Posterior vena cava (tissue), 2 donors: Measurements from ENCODE around the gene ELANE. TPM values are rescaled to one million over a fixed set of nuclear protein-coding genes. Genes with fewer than 3 reads are reported as not detected.
A peak's percentile ranks its signal among the peaks of the same experiment; 100 is the strongest.
"Not testable (repeated sequence)": the region's sequence is repeated elsewhere in the genome, so short reads cannot be mapped to it uniquely, and the experiment has no call there.

Experiments
- DNase-seq: peaks from one replicate; pipeline ENCODE4 v3.0.0-alpha.2; 2020; ENCODE audit warnings: low spot score
- intact Hi-C, 2 donors: fragments of 100-400 bp; cut with DNase I; formaldehyde crosslinking; loops; one replicate each; pipeline versions ENCODE4 v1.14.1 to v1.14.2; 2022 to 2023
- total RNA-seq, 2 donors: library from RNA; stranded (reverse); fragmentation: NEBNext Ultra II Directional; extraction: Animal tissue kit (Norgen Biotek cat#: 25700); gene quantifications; one replicate each; pipeline ENCODE4 v1.2.1, GENCODE V29; 2021
- donor health status: DM: yes; HTN: yes; CAD: no.
- donor health status: DM: yes; HTN: yes; CAD: no.

Gene ELANE
- total RNA-seq, 2 donors from 2014 or later = 0.33 to 2.2 TPM

DNA sequence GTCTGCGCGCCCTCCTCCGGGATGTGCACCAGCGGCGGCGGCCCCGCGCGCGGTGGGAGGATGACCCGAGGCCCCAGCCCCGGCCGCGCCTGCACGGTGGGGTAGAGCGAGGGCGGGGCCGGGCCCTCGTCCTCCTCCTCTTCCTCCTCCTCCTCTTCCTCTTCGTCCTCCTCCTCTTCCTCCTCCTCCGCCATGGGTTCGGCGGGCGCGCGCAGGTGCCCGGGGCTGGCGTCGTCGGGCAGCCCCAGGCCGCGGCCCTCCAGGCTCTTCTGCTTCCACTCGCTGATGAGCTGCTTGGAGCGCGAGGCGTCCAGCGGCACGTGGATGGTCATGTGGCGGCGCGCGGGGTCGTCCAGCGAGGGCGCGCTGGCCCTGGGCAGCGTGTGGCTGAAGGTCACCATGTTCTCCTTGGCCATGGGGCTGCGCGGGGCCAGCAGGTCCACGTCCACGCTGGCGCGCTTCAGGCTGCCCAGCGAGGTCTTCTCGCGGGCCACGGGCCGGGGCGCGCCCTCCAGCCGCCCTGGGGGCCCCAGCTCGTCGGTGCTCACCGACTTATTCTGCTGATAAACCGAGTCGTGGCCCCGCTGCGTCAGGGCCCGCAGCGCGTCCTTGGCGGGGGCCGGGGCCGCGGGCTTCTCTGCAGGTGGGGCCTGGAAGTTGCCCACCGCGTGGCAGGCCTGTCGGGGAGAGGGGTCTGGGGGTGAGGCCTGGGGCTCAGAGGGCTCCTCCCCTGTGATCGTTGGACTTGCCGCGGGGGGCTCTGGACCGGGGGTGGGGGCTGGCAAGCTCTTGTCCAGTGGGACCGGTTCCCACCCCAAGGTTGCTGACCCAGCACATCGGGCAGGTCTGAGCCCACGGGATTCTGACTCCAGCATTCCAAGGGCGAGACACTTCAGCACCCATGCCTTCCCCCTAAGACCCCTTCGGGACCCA, 38.6 kb upstream of the ELANE start:
- DNase-seq = no peak
- intact Hi-C loops = no loop called here

DNA sequence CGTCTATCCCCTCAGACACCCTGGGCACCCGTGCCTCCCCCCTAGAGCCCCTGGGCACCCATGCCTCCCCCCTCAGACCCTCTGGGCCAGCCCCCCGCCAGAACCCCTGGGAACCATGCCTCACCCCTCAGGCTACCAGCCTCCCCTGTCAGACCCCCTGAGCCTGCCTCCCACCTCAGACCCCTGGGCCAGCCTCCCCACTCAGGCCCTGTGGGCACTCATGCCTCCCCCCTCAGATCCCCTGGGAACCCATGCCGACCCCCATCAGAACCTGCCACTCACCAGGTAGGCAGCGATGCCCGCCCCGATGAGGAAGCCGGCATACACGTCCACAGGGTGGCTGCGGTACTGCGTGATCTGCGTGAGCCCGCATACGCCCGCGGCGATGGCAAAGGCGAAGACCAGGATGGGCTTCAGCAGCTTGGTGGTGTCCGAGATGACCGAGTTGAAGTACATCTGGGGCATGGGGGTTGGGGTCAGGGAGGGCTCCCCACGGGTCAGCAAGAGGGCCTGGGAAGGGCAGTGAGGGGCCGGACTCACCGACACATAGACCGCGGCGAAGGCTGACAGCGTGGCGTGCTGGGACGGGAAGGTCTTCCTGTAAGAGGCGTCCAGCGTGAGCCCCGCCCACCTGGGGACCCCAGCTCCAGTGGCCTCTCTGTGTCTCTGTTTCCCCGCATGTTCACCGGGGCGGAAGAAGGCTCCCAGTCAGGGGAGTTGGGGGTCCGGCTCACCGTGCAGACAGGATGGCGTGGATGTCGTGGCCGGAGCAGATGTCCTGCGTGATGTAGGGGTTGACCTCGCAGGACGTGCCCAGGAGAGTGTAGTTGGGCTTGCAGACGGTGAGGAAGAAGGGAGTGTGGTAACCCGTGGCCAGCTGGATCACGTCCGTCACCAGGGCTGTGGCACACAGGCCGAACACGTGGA, 37.7 kb upstream of the ELANE start:
- intact Hi-C loops = no loop called here

DNA sequence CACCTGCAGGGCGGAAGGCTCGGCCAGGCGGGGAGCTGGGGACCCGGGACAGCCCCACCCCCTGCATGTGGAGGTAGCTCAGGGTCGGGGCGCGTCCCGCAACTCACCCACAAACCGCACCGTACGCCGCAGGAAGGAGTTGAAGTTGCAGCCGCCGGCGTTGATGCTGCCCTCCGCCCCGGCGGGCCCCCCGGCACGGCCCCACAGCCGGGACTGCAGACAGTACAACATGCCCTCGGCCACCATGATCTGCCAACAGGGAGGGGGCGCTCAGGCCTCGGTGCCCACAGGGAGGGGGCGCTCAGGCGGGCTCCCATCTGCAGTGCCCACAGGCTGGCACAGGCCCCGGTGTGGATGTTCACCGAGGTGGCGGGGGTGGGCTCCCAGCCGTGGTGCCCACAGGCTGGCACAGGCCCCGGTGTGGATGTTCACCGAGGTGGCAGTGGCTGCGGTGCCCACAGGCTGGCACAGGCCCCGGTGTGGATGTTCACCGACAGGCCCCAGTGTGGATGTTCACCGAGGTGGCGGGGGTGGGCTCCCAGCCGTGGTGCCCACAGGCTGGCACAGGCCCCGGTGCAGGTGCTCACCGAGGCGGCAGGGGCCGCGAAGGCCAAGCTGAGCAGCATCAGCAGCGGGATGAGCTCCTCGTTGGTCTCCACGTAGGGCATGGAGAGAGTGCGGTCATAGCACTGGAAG, 36.9 kb upstream of the ELANE start:
- intact Hi-C loops = no loop called here
- DNase-seq = no peak

More for the DNA sequence above, 37.7 kb upstream of the ELANE start:
- DNase-seq = no peak

DNA sequence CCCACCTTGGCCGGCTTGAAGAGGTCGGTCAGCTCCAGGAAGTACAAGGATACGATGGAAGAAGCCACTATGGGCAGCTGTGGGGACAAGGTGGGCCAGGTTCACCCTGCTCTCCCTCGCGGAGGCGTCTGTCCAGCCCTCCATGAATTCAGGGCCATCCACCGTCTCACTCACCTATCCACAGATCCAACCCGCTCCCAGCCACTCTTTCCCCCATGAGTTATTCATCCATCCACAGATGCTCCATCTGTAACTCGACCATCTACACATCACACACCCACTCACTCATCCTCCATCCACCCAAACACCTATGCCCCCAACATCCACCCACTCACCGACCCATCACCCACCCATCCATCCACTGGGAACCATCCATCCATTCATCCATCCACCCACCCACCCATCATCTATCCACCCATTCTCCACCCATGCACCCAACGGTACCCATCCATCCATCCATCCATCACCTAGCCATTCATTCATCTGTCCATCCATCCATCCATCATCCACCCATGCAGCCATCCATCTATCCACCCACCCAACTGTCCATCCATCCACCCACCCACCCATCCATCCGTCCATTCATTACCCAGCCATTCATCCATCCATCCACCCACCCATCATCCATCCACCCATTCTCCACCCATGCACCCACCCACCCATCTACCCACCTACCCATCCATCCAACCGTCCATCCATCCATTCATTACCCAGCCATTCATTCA, 36.2 kb upstream of the ELANE start:
- no peak for DNase-seq
- intact Hi-C loops = no loop called here

DNA sequence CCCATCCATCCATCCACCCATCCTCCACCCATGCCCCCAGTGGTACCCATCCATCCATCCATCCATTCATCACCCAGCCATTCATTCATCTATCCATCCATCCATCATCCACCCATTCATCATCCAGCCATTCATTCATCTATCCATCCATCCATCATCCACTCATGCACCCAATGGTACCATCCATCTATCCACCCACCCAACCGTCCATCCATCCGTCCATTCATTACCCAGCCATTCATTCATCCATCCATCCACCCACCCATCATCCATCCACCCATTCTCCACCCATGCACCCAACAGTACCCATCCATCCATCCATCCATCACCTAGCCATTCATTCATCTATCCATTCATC, 35.6 kb upstream of the ELANE start:
- intact Hi-C loops = no loop called here
- DNase-seq = no peak

DNA sequence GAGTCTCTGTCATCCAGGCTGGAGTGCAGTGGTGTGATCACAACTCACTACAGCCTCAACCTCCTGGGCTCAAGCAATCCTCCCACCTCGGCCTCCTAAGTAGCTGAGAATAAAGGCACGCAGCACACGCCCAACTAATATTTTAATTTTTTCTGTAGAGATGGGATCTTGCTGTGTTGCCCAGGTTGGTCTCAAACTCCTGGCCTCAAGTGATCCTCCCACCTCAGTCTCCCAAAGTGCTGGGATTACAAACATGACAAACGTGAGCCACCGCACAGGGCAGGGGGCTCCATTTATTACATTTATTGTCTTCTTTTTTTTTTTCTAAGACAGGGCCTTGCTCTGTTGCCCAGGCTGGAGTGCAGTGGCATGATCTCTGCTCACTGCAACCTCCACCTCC, 31.9 kb upstream of the ELANE start:
- intact Hi-C loops = not testable (repeated sequence)
- peak; percentile 32 for DNase-seq

DNA sequence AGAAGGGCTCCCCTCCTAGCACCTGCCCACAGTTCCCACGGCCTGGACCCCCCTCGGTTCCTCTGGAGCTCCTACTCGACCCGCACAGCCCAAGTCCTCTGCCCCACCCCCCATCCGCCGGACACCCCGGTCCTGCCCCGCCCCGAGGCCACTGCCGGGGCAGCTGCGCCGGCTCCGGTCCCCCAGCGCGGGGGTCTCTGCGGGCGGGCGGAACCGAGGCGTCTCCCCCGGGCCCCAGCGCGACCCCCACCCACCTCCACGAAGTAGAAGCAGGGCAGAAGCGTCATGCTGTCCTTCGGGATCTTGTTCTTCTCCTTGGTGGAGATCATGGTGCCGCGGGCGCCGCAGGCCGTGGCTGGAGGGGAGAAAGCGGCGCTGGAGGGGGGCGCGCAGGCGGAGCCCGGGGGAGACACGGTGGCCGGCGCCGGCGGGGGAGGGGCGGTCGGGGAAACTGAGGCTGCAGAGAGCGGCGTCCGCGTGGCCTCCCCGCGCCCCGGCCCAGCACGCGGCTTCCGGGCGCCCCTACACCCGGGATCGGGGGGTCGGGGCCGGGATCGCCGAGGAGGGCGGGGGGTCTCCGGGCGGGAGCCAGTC, 30.8 kb upstream of the ELANE start:
- DNase-seq = peak; percentile 74
- intact Hi-C loops = no loop called here

DNA sequence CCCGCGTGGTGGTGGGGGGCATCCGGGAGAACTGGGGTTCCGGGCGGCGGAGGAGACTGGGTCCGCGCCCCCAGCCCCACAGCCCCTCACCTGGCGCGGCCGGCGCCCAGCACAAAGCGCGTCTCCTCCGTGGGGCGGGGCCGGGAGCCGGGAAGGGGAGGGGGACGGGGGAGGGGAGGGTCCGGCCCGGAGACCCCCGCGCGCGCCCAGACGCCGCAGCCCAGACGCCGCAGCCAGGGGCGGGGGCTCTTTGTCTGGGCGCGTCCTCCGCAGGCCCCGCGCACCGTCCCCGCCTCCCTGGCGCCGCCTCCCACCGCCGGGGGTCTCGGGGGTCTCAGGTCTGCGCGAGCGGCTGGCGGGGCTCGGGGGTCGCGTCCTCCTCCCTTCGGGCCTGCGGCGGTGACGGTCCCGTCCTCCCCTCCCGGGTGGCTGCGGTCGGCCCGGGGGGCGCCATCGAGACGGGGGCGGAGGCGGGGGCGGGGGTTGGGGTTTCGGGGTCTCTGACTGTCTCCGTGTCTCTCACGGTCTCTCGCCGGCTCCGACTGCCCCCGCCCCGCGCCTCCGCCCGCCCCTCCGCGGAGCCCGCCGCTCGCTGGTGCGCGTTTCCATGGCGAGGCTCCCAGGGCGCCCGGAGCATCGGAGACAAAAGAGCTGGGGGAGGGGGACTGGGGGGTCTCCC, 30.1 kb upstream of the ELANE start, which contains the start of gene PLPPR3:
TSS of gene PLPPR3 (minus strand) at position 131 of the 679 bp plus-strand sequence. CDS start 396 bp downstream, outside the sequence.
- intact Hi-C loops = no loop called here
- DNase-seq = peak; percentile 62

DNA sequence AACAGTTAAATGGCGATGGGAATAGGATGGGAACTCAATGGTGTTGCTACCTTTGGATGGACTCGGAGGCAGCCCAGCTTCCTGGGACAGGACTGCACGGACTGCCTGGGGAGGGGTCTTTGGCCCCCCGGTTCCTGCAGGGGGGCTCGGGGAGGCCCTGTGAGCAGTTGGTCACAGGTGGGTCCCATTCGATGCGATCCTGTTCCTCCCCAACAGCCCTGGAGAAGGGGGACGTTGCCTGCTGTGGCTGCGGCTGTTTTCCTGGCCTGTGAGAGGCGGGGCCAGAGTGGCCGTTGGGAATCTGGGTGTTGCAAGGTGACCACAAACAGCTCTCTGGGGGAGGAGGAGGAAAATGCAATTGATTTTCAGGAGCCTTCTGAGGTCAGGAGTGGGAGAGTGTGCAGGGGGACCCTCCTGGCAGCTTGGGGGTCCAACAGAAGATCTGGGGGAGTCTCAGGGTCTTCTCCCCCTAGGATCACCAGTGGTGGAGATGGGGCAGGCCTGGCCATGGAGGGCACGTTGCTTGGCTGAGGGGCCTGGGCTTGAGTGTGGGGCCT, 28.5 kb upstream of the ELANE start:
- intact Hi-C loops = no loop called here
- DNase-seq = peak; percentile 64

DNA sequence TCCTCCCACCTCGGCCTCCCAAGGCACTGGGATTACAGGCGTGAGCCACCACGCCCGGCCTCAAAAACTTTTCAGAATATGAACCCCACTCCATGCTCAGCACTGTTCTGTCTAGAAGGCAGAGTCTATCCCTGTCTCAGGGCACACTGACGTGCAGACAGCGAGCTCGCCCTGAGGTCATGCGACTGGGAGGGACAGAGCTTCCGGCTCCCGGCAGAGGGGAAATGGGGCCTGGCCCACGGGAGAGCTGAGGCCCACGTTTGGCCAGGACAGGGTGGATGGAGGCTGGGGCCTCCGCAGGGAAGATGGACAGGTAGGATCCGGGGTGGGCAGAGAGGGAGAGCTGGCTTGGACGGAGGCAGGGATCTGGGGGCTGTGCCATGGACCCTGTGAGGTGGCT, 27.2 kb upstream of the ELANE start:
- DNase-seq = peak; percentile 80
- intact Hi-C loops = no loop called here

DNA sequence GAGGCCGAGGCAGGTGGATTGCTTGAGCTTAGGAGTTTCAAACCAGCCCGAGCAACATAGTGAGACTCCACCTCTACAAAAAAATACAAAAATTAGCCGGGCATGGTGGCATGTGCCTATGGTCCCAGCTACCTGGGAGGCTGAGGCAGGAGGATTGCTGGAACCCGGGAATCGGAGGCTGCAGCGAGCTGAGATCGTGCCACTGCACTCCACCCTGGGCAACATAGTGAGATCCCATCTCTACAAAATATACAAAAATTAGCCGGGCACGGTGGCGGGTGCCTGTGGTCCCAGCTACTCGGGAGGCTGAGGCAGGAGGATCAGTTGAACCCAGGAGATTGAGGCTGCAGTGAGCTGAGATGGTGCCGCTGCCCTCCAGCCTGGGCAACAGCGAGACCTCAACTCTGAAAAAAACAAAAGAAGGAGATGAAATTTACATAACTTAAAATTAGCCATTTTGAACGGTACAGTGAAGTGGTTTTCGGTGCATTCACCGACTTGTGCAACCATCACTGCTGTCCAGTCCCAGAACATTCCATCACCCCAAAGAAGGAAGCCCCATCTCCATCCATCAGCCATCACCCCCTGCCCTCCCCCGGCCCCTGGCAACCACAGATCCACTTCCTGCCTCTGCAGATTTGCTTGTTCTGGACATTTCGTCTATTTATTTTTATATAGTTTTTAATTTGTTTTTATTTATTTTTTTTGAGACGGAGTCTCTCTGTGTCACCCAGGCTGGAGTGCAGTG, 26.0 kb upstream of the ELANE start:
- DNase-seq = no peak
- intact Hi-C loops = no loop called here

DNA sequence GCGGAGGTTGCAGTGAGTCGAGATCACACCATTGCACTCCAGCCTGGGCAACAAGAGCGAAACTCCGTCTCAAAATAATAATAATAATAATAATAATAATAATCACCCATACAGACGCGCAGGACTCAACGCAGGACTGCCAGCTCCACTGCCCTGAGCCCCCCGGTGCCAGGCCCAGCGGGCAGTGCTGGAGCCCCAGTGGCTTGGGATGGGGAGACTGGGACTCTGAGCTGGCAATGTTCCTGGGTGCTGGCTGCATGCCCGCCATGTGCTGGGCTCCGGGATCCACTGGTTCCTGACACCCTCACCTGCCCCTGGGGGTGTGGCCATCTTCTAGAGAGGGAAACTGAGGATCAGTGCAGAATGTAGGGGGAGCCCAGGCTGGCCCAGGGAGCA, 24.8 kb upstream of the ELANE start:
- DNase-seq = peak; percentile 66
- intact Hi-C loops = no loop called here

DNA sequence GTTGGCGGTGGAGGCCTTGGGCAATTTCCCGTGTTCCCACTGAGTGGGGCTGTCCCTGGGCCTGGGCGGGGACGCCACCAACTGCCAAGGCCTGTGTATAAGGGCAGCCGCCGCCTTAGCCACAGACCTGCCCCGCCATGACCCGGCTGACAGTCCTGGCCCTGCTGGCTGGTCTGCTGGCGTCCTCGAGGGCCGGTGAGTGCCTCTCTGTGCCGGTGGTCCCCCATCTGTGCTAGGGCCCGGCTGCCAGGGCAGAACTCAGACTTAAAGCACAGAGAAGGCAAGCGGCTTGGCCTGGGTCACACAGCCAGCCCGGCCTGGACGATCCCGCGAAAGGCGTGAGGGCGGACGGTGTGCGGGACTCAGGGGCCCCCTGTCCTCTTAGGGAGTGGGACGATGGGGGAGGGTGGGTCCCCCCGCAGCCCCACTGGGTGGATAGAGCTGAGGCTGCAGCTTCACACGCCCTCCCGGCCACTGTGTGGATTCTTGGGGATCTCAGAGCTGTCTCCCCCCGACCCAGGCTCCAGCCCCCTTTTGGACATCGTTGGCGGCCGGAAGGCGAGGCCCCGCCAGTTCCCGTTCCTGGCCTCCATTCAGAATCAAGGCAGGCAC, 24.3 kb upstream of the ELANE start, which contains the start of gene AZU1:
TSS of gene AZU1 (plus strand) at position 128 of the 612 bp plus-strand sequence. CDS start at position 138, 10 bp downstream.
- intact Hi-C loops = no loop called here

DNA sequence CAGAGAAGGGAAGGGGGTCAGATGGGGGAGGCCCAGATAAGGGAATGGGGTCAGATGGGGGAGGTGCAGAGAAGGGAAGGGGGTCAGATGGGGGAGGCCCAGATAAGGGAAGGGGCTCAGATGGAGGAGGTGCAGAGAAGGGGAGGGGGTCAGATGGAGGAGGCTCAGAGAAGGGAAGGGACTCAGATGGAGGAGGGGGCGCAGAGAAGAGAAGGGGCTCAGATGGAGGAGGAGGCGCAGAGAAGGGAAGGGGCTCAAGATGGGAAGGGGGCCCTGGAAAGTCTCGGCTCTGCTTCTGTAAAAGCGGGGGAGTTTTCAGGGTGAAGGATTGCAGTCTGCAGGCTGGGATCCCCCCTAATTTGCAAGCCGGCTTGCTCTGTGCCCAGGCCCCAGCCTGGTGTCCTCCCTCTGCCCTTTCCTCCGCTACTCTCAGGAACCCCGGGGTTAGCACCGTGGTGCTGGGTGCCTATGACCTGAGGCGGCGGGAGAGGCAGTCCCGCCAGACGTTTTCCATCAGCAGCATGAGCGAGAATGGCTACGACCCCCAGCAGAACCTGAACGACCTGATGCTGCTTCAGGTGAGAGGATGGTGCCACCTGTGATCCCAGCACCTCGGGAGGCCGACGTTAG, 22.9 kb upstream of the ELANE start:
- DNase-seq = peak; percentile 58
- intact Hi-C loops = no loop called here

More for the DNA sequence above, 24.3 kb upstream of the ELANE start, which contains the start of gene AZU1:
- DNase-seq = no peak

DNA sequence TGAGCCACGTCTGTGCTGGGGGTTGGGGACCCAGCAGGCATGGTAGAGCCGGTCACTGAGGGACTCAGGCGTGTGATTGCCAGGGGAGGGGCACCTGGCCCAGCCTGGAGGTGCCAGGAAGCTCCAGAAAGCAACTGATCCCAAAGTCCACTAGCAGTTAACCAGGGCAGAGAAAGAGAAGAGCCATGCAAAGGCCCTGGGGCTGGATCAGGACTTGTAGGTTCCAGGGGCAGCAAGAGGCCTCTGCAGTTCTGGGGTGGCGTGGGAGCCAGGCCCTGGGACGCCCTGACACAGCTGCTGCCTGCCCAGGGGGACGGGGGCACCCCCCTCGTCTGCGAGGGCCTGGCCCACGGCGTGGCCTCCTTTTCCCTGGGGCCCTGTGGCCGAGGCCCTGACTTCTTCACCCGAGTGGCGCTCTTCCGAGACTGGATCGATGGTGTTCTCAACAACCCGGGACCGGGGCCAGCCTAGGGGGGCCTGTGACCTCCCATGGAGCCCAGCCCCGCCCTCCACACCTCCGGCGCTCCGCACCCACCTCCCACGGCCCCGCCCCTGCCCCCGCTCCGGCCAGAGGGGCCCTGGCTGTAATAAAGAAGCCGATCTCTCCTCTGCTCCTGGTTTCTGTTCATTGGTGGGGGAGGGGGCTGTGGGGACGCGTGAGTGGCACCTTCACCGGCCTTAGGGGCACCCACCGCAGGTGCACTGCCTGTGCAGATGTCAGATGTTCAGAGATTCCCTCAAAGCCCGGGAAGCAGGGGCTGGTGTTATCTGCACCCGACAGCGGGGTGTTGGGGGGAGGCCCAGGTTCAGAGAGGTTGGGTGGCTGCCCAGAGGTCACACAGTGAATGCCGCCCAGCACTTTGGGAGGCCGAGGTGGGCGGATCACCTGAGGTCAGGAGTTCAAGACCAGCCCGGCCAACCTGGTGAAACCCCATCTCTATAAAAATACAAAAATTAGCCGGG, 20.4 kb upstream of the ELANE start:
- DNase-seq = no peak
- intact Hi-C loops = no loop called here
